ENCODE measurements around the gene NXNL1. TPM values are rescaled to one million over a fixed set of nuclear protein-coding genes. Genes with fewer than 3 reads are reported as not detected.

The NXNL1 gene
- total RNA-seq, 1 donor from 2014 or later: not detected

DNA sequence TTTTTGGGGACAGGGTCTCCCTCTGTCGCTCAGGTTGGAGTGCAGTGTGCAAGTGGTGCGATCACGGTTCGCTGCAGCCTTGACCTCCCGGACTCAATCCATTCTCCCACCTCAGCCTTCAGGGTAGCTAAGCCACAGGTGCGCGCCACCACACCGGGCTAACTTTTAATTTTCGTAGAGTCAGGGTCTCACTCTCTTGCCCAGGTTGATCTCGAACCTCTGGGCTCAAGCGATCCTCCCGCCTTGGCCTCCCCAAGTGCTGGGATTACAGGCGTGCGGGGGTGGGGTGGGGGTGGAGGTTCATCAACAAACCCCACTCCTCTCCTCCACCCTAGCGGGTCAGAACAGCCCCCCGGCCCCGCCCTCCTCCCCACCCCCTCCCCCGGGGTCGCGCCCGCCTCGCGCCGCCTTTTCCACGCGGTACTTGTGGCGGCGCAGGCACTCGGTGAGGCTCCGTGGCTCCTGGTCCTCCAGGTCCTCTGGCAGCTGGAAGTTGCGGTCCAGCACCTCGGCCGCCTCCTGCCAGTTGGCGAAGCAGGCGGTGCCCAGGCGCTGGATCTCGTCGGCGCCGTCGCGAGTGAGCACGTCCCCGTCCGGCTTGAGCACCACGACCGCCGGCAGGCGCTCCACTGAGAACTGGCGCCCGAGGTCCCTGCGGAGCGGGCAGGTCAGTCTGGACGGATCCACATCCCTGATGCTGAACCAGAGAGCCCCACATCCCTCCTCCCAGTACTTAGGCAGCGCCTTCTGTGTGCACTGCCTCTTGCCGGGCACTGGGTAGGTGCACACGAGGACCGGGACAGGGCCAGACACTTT is 5.2 kb downstream of the NXNL1 start:
- DNase-seq: no peak

- DNase-seq: no peak
Measured at GRCh38 chr19:17454576-17455071, 6.1 kb downstream of the NXNL1 start.

- no peak for DNase-seq
Measured at GRCh38 chr19:17451820-17452219, 8.9 kb downstream of the NXNL1 start.

DNA sequence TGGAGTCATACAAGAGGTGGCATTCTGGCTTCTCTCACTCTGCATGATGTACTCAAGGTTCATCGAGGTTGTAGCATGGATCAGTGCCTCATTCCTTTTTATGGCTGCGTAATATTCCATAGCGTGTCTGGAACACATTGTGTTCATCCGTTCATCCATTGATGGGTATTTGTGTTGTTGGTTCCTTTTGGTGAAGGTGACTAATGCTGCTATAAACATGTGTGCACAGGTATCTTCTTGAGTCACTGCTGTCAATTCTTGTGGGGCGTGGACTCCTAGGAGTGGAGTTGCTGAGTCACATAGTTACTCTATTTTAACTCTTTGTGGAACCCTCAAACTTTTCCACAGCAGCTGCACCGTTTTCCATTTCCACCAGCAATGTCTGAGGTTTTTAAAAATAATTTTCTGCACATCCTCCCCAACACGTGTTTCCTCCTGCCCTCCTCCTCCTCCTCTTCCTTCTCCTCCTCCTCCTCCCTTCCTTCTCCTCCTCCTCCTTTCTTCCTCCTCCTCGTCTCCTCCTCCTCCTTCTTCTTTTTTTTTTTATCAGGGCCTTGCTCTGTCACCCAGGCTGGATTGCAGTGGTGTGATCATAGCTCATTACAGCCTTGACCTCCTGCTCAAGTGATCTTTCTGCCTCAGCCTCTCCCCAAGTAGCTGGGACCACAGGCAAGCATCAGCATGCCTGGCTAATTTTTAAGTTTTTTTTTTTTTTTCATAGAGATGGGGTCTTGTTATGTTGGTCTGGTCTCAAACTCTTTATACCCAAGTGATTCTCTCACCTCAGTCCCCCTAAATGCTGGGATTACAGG is 10.3 kb downstream of the NXNL1 start:
- no peak for DNase-seq

GRCh38 chr19:17448131-17448967 is 12.4 kb downstream of the NXNL1 start, which contains the start of gene TMEM221:
TSS of gene TMEM221 (minus strand) at chr19:17448668. CDS start at chr19:17448462, 206 bp downstream.
- peak; percentile 53 for DNase-seq

GRCh38 chr19:17447704-17448130 is 13.0 kb downstream of the NXNL1 start:
- DNase-seq: peak; percentile 40

DNA sequence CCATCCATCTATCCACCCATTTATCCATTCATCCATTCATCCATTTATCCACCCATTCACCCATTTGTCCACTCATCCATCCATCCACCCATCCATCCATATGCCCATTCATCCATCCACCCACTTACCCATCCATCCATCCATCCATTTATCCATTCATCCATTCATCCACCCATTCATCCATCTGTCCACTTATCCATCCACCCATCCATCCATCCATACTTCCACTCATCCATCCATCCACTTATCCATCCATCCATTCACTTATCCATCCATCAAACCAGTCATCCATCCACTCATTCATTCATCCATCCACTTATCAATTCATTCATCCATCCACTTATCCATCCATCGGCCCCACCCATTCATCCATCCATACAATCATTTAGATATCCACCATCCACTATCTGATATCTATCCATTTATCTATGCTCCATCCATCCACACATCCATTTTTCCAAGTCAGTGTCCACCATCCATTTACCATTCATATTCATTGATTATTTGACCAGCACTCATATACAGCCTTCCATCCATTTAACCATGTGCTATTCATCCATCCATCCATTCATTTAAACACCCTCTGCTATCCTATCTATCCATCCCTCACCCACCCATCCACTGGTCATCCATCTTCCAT is 15.1 kb downstream of the NXNL1 start:
- no peak for DNase-seq

DNA sequence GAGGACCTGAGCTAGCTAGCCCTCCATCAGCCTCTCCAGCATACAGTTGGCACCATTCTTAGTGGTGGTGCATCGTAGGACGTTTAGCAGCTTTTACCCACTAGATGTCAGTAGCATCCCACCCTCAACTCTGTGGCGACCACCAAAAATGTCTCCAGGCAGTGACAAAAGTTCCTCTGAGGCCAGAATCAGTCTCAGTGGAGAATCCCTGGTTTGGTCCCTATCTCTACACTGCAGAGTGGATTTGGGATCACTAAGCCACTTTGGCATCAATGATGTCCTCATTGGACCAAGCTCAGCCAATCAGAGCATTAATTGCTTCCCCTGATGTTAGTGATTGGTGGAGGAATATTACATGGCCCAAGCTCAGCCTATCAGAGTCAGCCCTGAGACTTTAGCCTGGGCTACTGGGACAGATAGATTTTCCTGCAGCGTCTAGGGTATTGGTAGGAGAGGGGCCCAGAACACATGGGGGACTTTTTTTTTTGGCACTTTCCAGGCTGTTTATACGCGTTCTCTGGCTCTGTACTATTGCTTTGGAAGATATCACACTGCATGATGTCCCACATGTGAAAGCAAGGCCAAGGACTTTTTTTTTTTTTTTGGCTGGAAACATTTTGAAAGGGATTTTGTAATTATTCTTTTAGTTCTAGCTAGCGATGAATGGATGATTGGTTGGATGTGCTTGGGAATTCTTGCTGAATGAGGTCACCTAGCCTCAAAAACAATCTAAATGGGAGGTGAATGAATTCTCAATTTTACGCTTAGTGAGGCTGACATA is 19.3 kb downstream of the NXNL1 start:
- peak; percentile 58 for DNase-seq

DNA sequence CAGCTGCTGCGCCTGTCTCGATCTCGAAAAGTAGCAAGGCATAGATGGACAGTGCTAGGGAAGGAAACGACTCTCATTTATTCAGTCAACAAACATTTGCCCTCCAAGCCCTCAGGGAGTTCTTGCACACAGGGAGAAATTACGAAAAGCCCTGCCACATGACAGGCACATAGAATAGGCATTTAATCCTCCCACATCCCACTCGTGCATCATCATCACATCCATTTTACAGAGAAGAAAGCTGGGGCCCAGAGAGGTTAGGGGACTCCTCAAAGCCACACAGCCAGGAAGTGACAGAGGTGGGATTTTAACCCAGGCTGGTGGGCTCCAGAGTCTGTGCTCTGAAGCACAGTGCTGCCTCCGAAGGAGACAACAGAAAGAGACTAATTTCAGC is 23.9 kb downstream of the NXNL1 start:
- no peak for DNase-seq

- DNase-seq: no peak
Measured at GRCh38 chr19:17436094-17436873, 24.4 kb downstream of the NXNL1 start.

GRCh38 chr19:17435218-17435617 is 25.5 kb downstream of the NXNL1 start:
- DNase-seq: no peak

- DNase-seq: no peak
Measured at GRCh38 chr19:17431417-17431816, 29.3 kb downstream of the NXNL1 start.

DNA sequence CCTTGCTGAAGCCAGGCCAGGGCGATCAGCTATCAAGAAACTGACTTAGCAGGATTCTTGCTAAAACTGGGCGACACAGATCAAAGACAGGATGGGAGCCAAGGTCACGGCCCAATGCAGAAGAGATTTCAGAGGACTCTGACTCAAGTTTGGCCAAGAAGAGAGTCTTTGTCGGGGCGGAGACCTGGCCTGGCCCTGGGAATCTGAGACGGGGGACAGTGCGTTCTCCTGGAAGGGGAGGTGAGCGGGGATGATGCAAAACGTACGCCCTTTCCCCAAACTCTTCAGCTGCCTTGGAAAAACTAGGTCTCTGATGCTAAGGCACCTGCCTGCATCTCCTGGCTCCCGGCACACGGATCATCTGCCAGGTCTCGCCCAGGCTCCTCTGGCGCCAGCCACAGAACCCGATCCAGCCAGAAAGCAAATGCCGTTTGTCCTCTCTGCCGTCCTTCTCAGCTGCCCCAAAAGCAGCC is 31.0 kb downstream of the NXNL1 start:
- no peak for DNase-seq

DNA sequence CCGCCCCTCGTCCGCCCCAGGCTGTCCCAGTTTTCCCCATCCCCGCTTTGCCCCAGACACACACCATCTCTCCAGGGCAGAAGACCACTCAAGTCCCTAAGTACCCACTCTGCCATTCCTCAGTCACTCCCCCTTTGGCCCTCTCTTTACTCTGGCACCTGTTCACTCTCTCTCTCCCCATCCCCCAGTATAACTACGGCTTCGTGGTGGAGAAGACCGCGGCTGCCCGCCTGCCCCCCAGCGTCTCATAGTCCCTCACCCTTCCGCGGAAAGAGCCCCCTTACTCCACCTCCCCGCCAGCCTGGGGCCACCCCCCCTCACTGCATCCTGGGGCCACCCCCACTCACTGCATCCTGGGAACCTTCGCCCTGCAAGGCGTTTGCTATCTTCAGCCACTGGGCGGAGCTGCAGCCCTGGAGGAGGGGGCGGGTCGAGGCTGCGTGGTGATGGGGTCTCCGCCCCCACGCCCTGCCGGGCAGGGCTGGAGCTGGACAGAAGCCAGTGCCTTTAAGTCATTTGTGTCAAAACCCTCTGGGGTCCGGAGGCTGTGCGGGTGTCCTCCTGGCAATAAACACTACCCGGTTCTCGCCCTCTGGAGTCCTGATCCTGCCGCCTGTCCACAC is 35.9 kb downstream of the NXNL1 start:
- DNase-seq: peak; percentile 59

DNA sequence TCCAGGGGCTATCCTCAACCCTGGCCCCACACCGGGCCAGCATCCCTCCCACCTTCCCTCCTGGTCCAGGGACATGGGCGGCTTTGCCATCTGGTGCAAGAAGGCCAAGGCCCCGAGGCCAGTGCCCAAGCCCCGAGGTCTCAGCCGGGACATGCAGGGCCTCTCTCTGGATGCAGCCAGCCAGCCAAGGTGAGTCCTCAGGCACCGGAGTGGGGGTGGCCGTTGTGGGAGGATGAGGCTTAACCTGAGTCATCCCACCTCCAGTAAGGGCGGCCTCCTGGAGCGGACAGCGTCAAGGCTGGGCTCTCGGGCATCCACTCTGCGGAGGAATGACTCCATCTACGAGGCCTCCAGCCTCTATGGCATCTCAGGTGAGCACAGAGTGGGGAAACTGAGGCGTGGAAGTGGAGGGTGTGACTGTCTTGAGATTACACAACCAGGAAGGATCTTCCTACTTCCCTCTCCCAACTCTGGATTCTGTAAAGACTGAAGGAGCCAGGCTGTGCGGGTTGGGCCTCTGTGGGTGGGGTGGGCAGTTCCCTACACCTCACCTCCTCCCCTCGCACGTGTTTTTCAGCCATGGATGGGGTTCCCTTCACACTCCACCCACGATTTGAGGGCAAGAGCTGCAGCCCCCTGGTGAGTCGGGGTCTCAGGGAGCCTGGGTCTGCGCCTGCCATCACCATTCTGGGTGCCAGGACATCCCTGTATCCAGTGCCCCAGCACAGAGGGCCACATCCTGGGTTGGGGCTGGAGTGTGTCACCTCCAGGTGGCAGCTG is 37.1 kb downstream of the NXNL1 start:
- DNase-seq: no peak

DNA sequence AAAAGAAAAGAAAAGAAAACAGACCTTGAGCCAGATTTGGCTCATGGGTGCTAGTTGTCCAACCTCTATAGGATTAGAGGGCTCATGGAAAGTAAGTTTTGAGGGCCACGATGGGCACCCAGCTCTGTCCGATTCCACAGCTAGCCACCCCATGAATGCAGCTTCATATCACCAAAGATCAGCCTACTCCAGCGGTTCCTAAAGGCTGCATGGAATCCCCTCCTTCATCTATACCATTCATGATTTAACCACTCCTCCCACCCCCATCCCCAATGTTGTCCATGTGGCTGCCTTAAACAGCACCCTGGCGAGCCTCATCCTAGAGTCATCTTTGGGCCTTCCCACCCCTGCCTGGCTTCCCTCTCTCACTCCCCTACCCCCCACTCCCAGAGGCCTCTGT is 38.8 kb downstream of the NXNL1 start:
- DNase-seq: no peak

- DNase-seq: peak; percentile 43
Measured at GRCh38 chr19:17420475-17420924, 40.2 kb downstream of the NXNL1 start.

All from tongue (tissue), 2 donors.